Measurements from ENCODE around the gene TBCD.

Gene TBCD

DNA sequence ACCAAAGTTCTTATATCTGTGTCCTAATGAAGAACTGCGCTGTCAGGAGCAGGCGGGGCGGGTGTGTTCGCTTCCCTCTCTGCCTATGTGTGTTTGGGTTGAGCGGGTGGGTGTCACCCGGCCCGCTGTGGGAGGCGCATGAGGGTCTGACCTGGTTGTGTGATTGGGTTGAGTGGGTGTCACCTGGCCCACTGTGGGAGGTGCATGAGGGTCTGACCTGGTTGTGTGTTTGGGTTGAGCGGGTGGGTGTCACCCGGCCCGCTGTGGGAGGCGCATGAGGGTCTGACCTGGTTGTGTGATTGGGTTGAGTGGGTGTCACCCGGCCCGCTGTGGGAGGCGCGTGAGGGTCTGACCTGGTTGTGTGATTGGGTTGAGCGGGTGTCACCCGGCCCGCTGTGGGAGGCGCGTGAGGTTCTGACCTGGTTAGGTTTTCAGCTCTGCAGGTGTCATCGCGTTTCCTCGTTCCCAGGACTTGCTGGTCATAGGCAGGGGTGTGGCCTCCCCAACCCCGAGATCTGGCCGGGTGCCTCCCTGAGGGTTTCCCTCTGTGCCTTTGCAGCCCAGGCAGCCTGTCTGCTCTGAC is 157.5 kb downstream of the TBCD start:
- DNase-seq, result no peak

DNA sequence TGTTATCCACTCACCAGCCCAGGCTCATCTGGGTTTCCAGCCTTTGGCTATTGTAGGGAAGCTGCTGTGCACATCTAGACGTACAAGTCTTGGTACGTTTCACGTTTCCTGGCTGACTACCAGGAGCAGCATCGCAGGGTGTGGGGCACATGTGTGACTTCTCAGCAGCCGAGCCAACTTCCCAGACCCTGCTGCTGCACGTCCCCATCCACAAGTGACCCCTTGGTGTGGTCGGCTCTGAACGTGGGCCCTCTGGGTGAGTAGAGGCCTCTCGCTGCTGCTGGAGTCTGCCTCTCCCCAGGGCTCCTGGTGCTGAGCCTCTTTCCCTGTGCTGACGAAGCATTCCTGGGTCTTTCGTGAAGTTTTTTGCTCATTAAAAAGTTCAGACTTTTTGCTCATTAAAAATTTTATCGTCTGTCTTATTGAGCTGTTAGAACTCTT is 158.2 kb downstream of the TBCD start:
- DNase-seq, result no peak

DNA sequence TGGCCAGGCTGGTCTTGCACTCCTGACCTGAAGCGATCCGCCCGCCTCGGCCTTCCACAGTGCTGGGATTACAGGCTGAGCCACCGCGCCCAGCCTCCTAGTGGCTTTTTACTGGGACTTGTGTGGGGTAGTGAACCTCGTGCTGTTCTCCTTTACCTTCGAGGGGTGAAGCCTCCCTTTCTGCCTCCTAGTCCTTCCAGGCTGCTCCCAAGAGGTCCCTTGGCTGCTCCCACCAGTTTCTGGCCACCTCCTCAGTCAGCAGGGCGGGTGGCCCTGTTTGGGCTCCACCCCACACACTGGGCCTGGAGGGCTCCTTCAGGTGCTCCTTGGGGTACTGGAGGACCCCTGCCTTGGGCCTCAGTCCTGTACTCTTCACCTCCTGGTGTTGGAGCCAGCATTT is 158.9 kb downstream of the TBCD start:
- DNase-seq, result no peak

DNA sequence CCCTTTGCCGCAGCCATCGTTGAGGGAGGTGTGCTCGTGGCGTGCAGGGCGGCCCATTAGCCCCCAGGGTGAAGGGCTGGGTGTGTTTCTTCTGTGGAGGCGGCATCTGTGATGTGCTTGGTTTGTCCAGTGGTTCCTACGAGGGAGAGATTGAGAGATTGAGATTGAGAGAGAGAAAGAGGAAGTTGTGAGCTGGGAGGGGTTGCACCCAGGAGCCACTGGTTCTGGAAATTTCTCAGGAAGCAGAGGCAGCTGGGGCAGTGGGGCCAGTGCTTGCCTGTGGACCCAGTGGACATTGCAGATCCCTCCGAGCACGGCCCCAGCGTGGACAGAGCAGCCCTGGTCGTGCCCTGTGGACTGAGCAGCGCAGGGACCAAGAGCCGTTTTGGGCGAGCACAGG is 160.0 kb downstream of the TBCD start:
- DNase-seq, result no peak

DNA sequence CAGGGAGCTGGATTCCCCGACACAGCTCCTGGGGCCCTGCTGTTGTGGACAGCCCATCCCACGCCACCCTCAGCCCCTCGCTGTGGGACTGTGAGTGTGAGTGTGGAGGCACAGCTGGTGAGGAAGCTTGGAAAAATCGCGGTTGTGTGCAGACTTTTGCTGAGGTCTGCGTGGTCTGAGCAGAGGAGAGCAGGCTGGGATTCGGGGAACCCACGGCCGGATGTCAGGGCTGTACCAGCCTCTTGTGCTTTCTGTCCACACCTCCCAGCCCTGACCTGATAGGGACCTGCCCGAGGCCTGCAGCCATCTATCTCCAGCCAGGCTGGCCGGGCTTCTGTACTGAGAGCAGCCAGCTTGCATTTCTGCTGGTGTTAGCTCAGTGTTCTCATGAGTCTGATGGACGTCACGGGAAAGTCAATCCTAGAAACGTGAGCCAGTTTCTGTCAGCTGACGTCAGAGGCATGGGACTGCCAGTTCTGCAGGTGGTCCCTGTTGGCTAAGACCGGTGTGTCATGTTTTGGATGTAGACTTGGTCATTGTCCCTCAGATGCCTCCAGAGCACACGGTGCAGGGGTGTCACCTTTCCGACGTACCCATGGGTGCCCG is 160.7 kb downstream of the TBCD start:
- DNase-seq, result no peak

DNA sequence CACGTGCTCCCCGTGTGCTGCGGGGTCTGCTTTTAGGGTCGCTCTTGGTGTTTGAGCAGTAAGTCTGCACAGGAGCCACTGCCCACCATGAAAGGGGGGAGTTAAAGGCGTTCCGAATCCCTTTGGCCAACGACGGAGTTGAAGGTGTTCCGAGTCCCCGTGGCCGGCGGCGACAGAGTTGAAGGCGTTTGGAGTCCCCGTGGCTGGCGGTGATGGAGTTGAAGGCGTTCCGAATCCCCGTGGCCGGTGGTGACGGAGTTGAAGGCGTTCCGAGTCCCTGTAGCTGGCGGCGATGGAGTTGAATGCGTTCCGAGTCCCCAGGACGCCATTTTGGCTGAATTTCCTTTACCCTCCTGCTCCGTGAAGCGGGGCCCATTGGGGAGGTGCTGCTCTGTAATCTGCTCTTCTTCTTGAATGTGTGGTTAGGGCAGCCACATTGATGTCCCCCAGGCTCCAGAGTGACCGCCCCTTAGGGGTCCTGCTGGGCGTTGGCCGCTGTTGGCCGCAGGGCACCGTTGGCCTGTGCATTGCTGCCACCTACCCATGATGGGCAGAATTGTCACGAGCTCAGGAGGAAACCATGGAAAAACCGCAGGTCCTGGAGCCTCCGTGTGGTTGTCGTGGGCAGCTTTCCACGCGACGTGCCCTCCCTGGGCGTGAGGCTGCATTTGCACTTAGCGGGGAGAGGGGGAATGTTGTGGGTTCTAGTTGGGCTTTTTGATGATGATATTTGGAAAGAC is 161.6 kb downstream of the TBCD start:
- DNase-seq, result no peak

DNA sequence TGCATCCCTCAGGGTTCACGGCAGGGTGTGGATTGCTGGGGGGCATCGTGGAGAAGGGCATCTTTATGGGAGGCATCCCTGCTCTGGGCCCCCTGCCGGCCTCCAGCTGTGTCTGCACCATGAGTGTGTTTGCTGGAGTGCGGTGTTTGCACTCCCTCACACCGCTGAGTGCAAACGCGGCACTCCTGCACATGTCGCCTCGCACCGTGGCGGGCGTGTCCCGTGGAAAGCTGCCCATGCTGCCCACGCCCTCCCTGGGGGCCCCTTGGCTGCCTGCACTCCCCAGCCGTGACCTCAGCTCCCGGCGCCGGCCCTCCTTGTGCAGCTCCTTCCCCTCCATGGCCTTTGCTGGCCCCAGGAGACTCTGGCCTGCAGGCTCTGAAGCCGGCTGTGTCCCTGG is 162.5 kb downstream of the TBCD start:
- no peak for DNase-seq

DNA sequence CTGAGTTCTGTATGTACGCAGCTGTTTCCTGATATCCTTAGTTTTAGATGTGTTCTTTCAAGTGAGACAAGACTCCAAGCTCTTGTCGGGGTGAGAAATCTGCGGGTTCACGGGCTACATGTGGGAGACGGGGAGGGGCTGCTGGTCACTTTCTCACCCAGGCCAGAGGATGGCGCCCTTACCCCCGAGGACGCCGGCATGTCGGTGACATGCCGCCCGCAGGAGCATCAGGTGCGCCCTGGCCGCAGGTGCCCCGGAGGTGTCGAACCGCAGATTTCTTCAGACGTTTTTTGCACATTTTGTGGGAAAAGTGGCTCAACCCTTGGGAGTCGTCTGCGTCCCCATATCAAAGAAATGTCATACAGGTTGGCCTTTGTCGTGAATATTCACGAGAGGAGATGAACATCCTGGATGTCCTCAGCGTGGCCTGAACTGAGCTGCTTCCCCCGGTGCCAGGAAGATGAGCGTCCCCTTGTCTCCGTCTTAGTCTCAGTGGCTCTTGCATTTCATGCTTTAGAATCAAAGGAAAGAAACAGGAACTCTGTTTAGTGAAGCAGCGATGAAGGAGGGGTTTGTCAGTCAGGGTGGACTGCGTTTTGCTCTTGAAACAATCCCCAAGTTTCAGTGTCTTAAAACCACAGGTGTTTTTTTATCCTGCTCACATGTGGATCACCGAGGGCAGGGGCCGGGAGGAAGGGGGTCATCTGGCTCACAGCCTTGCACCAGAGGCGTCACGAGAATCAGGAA is 163.3 kb downstream of the TBCD start:
- no peak for DNase-seq

DNA sequence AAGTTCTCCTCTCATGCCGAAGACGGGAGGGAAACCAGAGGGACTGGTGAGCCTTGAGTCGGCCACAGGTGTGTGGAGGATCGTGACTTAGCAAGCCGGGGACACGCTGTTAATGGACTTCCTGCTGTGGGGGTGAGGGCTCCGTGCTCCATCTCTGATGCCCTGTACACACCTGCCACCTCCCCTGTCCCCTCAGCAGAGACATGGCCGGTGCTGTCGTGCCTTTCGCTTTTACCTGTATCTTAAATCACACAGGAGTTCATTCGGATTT is 163.8 kb downstream of the TBCD start:
- DNase-seq, result no peak

DNA sequence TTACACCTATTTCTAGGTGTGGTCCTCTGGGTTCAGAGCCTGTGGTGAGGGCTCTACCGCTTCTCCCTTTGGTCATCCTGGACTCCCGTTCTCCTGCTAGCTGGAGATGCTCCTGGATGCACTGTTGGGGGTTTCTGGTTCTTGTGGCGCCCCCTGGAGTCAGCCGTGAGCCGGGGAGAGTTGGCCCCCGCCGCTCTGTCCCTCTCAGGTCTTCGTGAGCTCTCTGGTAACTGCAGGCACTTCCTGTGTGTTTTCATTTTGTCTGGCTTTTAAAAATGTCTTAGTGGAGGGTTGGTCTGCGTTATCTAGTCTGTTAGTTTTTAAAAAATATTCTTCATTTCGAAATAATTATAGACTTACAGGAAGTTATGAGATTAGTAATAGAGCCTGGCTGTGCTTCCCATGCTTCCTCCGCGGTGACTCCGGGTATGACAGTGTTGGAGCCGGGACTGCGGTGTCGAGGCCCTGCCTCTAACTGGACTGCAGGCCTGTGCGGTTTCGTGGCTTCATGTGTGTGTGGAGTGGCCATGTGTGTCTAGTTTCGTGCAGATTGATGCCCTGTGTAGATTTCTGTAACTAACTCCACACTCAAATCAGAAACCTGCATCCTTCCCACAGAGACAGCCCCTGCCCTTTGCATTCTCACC is 166.0 kb downstream of the TBCD start:
- DNase-seq, result no peak

DNA sequence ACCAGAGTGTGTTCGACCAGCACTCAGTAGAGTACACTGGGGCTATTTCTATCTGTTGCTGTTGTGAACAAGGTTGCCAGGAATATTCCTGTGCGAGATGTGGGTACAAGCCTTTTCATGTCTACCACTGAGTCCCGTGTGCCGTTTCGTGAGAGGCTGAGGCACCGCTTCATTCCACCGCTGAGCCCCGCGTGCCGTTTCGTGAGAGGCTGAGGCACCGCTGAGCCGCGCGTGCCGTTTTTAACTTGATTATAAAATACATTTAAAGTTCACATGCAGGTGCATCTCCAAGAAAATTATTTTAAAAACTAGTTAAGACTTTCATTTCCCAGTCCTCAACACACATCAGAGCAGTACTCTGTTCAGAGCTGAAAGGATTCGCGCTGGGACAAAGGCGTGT is 166.6 kb downstream of the TBCD start:
- DNase-seq, result no peak

DNA sequence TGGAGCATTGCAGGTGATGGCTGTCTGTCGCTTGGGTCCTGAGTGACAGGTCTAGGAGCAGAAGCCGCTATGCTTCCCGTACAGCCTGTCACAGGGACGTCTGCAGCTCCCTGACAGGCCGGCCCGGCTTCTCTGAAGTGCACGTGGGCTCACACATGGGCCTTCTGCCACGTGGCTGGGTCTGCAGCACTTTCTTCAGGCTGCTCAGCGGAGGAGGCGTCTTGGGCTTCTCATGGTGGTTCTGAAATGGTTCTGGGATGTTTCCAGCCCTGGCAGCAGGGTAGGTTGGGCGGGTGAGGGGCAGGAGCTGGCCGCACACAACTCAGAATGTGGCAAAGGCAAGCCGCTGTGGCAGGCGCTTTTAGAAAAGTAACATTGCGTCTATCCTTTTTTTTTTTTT is 168.3 kb downstream of the TBCD start:
- DNase-seq, result no peak

DNA sequence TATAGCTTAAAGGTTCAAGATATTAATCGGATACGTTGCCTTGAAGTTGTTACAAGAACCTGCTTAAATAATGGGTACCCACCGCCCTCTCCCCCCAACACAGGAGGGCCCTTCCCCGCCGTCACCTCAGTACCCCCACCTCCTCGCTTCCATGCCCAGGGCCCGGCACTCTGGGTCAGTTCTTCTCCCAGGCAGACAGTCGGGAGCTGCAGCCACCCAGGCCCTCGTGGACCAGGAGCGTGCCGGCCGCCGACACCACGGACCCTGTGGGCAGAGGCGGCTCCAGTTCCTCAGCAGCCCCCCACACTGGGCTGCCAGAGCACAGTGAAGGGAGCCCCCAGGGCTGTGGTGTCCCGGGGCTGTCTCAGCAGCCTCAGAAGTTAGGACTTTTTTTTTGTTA is 168.8 kb downstream of the TBCD start:
- DNase-seq, result no peak

DNA sequence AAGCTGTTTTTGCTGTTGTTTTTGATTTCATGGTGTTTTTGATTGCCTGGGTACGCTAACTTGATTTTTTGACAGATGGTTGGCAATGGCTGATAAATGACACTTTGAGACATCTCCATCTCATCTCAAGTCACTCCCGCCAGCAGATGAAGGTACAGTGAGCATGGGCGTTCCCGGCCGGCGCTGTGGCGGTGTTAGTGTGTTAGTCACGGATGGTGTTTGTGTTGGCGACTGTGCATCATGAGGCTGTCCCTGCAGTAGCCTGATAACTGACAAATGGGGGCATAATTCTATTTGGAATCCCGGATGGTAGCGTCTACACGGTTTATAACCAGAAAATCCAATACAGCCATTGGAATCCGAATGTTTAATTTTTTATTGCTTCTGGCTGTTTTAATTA is 169.6 kb downstream of the TBCD start:
- DNase-seq, result no peak

DNA sequence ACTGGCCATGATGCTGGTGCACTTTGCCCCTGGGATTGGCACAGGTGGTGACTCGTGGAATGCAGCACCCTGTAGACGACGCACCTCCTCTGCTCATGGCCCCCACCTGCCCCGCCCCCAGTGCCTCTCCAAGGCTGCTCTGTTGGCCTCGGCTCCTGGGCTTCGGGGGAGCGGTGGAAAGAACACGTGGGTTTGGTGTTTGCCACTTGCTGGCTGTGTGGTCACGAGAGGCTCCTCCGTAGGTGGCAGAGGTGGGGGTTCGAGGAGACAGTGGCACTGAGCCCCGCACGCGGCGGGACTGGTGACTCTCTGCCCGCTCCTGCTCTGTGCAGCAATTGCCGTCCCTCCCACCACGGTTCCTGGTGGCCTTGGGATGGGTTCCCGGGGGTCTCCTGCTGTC is 170.8 kb downstream of the TBCD start:
- DNase-seq, result no peak

DNA sequence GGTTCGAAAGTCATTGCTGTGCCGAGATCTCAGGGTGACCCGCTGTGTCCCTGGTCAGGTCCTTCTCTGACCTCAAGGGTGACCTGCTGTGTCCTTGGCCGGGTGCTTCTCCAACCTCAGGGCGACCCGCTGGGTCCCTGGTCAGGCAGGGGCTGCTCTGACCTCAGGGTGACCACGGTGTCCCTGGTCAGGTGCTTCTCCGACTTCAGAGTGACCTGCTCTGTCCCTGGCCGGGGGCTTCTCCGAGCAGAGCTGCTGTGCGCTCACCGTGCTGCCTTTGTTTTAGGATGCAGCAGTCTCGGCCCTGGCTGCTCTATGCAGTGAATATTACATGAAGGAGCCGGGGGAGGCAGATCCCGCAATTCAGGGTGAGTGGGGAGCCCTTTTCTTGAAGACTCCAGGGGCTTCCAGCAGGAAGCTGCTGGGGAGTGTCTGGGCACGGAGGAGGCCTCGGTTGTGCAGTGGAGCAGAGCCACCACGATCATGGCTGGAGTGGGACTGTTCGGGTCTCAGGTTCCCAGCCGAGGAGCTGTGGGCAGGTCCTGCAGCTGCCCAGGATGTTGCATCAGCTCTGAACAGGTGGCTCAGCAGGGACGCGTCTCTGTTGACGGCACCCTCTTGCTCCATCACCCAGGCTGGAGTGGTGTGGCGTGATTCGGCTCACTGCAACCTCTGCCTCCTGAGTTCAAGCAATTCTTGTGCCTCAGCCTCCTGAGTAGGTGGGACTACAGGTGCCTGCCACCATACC is 171.7 kb downstream of the TBCD start:
- DNase-seq, result no peak

DNA sequence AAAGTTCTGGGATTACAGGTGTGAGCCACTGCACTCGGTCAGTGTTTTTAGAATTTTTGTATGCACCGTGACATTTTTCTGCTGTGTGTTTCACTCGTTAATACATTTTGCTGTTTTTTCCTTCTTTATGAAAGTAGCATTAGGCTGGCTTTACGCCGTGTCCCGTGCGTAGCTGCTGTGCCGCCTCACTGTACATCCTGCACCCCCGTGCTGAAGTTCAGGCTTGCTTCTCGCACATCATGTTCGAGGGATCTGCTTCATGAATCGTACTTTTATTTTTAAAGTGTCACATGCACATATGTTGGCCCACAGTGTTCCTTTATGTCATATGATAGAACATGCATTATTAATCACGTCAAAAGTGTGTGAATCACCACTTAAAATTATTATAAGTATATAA is 172.3 kb downstream of the TBCD start:
- no peak for DNase-seq

DNA sequence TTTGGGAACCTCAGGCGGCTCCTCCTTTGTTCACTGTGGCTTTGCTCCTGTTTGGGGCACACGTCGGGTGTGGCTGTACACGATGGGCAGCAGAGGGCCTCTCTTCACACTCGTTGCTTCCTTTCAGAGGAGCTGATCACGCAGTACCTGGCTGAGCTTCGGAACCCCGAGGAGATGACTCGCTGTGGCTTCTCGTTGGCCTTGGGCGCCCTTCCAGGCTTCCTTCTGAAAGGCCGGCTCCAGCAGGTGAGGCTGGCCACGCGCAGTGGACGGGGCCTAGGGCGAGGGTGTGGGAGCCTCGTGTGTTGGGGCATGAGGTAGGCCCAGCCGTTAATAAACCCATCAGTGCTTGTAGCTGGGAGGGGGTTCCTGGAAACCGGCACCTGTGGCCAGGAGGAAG is 172.9 kb downstream of the TBCD start:
- DNase-seq, result no peak

DNA sequence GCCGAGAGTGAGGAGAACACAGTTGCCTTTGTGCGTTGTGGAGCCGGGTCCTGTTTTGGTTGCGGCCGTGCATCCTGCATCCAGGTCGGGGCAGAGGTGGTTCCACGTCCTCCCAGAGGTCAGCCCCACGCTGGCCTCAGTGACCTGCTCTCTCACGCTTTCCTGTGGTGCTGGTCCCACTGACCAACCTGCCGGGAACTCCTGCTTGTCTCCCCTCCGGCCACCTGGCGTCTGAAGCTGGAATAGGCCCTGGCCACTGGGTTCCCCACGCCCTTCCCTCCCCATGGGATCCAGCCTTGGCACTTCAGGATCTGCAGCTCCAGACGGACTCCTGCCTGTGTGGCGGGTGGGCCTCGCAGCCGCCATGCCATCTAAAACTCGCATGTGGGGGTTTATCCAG is 173.5 kb downstream of the TBCD start:
- no peak for DNase-seq

DNA sequence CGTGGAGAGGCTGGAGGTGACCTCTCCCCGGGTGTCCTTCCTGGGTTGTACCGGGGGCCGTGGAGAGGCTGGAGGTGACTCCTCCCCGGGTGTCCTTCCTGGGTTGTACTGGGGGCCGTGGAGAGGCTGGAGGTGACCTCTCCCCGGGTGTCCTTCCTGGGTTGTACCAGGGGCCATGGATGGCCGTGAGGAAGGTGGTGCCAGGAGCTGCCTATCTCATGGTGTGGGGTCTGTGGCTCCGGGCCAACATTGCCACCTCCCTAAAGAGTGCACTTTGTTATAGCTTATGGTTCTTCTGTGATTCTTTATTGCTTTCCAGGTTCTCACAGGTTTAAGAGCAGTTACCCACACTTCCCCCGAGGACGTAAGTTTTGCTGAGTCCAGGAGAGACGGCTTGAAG is 174.2 kb downstream of the TBCD start:
- DNase-seq, result no peak

DNA sequence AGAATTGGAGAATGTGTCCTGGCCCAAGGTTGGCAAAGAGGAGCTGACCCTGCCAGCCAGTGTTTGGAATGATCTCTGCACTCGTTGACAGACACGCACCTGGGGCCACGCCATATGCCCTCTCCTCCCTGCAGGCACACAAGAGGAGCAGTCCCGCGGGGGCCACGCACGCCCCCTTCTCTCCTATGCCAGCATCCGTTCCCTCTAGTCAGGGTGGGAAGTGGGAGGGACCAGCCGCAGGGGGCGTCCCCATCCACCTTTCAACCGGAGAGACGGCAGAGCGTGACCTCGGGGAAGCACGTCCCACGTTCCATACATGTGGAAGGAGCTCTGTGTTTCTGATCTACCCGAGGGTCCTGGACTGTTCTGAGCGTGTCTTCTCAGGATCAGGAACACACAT is 174.9 kb downstream of the TBCD start:
- no peak for DNase-seq

DNA sequence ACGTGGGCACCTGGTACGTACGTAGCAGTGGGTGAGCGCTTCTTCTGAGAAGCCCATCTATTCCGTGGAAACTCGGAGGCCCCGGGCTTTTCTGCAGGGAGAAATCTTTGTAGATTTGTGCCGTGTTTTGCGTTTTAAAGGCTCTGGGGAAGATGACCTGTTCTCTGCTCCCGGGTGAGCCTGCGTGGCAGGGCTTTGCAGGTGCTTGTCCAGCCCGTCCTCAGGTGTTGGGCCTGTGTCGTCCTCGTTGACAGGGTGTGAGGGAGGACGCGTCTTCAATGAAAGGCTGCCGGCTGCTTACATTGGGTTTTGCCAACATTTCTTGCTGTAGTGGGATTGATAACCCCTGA is 175.4 kb downstream of the TBCD start:
- DNase-seq, result no peak

All from cortex of kidney (tissue), 1 donor.